ENCODE measurements around the gene CST11.

DNA sequence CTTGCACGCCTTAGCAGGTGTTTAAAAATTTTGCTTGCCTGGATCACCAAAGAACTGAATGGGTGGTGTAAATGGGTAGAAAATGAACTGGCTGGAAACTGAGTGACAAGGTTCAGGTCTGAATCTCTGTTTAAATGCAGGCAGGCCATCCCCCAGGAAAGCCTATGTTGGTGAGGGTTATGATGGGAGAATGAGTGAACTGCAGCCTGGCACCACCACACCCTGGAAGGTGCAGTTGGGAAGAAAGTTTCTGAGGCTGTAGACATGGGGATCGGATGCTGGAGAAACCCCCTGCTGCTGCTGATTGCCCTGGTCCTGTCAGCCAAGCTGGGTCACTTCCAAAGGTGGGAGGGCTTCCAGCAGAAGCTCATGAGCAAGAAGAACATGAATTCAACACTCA lies 12.7 kb downstream of the CST11 start:
- TF ChIP-seq, protein P1, sequence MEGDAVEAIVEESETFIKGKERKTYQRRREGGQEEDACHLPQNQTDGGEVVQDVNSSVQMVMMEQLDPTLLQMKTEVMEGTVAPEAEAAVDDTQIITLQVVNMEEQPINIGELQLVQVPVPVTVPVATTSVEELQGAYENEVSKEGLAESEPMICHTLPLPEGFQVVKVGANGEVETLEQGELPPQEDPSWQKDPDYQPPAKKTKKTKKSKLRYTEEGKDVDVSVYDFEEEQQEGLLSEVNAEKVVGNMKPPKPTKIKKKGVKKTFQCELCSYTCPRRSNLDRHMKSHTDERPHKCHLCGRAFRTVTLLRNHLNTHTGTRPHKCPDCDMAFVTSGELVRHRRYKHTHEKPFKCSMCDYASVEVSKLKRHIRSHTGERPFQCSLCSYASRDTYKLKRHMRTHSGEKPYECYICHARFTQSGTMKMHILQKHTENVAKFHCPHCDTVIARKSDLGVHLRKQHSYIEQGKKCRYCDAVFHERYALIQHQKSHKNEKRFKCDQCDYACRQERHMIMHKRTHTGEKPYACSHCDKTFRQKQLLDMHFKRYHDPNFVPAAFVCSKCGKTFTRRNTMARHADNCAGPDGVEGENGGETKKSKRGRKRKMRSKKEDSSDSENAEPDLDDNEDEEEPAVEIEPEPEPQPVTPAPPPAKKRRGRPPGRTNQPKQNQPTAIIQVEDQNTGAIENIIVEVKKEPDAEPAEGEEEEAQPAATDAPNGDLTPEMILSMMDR (IDR thresholded peaks at IDR 0.05 in 4 of 5, conservative IDR thresholded peaks at IDR 0.05 in 1 of 5): no peak
- no peak for TF ChIP-seq POLR2A (IDR thresholded peaks at IDR 0.05)
